GM19452 (cell line): Measurements from ENCODE around the gene LITAF.
"Not testable (repeated sequence)": the region's sequence is repeated elsewhere in the genome, so short reads cannot be mapped to it uniquely, and the experiment has no call there.

Source experiments
- ATAC-seq: cut with Tn5 transposase; IDR thresholded peaks from one replicate; pipeline ENCODE4 v1.9.1; 2021; ENCODE audit not compliant: unreplicated experiment

The LITAF gene

GRCh38 chr16:11524098-11524760, 62.5 kb downstream of the LITAF start:
- ATAC-seq: no peak

- ATAC-seq: no peak
Measured at GRCh38 chr16:11521055-11521454, 65.7 kb downstream of the LITAF start.

GRCh38 chr16:11520442-11520841, 66.3 kb downstream of the LITAF start:
- no peak for ATAC-seq

GRCh38 chr16:11517961-11518360, 68.8 kb downstream of the LITAF start:
- no peak for ATAC-seq

GRCh38 chr16:11515540-11516430, 70.9 kb downstream of the LITAF start:
- ATAC-seq: no peak

- ATAC-seq: no peak
Measured at GRCh38 chr16:11514283-11514682, 72.4 kb downstream of the LITAF start.

GRCh38 chr16:11513366-11513765, 73.4 kb downstream of the LITAF start:
- not testable (repeated sequence) for ATAC-seq

- no peak for ATAC-seq
Measured at GRCh38 chr16:11511801-11512200, 74.9 kb downstream of the LITAF start.

- no peak for ATAC-seq
Measured at GRCh38 chr16:11511328-11511727, 75.4 kb downstream of the LITAF start.

GRCh38 chr16:11510178-11510973, 76.3 kb downstream of the LITAF start:
- no peak for ATAC-seq

- ATAC-seq: no peak
Measured at GRCh38 chr16:11507991-11508390, 78.7 kb downstream of the LITAF start.

GRCh38 chr16:11507350-11507749, 79.4 kb downstream of the LITAF start:
- ATAC-seq: no peak

GRCh38 chr16:11506741-11507305, 79.9 kb downstream of the LITAF start:
- no peak for ATAC-seq

- ATAC-seq: not testable (repeated sequence)
Measured at GRCh38 chr16:11504261-11504660, 82.5 kb downstream of the LITAF start.

GRCh38 chr16:11503566-11503965, 83.2 kb downstream of the LITAF start:
- no peak for ATAC-seq

- ATAC-seq: no peak
Measured at GRCh38 chr16:11502239-11502638, 84.5 kb downstream of the LITAF start.

- ATAC-seq: no peak
Measured at GRCh38 chr16:11501632-11502031, 85.1 kb downstream of the LITAF start.

- no peak for ATAC-seq
Measured at GRCh38 chr16:11500700-11501346, 85.9 kb downstream of the LITAF start.

GRCh38 chr16:11499295-11500089, 87.2 kb downstream of the LITAF start:
- ATAC-seq: no peak

GRCh38 chr16:11498683-11499082, 88.0 kb downstream of the LITAF start:
- no peak for ATAC-seq
